RWPE1 (cell line): ENCODE data around the gene CADM2.

Source experiments
- CTCF ChIA-PET: fragments of 350-600 bp; sonication (Branson Sonifier 250); formaldehyde crosslinking; extraction: SDS; loops from one replicate; lab custom pipeline; 2021; lab: Yijun Ruan, JAX
- POLR2A ChIA-PET: fragments of 400-600 bp; formaldehyde crosslinking; extraction: SDS; loops from one replicate; lab custom pipeline; 2020; ENCODE audit warnings: antibody characterized with exemption; ENCODE audit not compliant: low non-redundant PET; lab: Yijun Ruan, JAX
- DNase-seq: peaks from one replicate; pipeline ENCODE4 v3.0.0; 2012; ENCODE audit warnings: low spot score
- H3K27ac ChIP-seq: fragments of 450-650 bp; 2 replicates; pipeline ENCODE4 v1.5.1; 2017
- CTCF ChIP-seq: fragments of 450-650 bp; conservative IDR thresholded peaks from 2 replicates; pipeline ENCODE4 v1.5.1; 2017; ENCODE audit warnings: low read depth, mild to moderate bottlenecking

The CADM2 gene

GRCh38 chr3:85321892-85322291, 363.1 kb downstream of the CADM2 start:
- POLR2A ChIA-PET = no interaction called here
- DNase-seq = no peak
- CTCF ChIA-PET = no interaction called here

GRCh38 chr3:85330071-85330470, 371.3 kb downstream of the CADM2 start:
- ChIA-PET CTCF (no interaction called here), POLR2A (no interaction called here)
- H3K27ac ChIP-seq = no peak overlapping the region
- DNase-seq = no peak
- no peak for TF ChIP-seq CTCF

More at GRCh38 chr3:85321892-85322291, 363.1 kb downstream of the CADM2 start:
- TF ChIP-seq CTCF = no peak
- no peak overlapping the region for H3K27ac ChIP-seq

GRCh38 chr3:85337895-85338294, 379.1 kb downstream of the CADM2 start:
- no peak overlapping the region for H3K27ac ChIP-seq
- no peak for DNase-seq
- ChIA-PET POLR2A (no interaction called here), CTCF (no interaction called here)
- no peak for TF ChIP-seq CTCF

- ChIA-PET CTCF (no interaction called here), POLR2A (no interaction called here)
- TF ChIP-seq CTCF = 0 out of 2 replicates have a peak, but pooled peaks have one; percentile 25
- DNase-seq = peak; percentile 1
- H3K27ac ChIP-seq = no peak overlapping the region
Measured at GRCh38 chr3:85342915-85343314, 384.1 kb downstream of the CADM2 start.

- H3K27ac ChIP-seq = no peak overlapping the region
- DNase-seq = no peak
- ChIA-PET POLR2A (no interaction called here), CTCF (no interaction called here)
- no peak for TF ChIP-seq CTCF
Measured at GRCh38 chr3:85355572-85355971, 396.8 kb downstream of the CADM2 start.

- no peak overlapping the region for H3K27ac ChIP-seq
- CTCF ChIA-PET = no interaction called here
- DNase-seq = peak; percentile 12
- TF ChIP-seq CTCF = peak; percentile 43
- POLR2A ChIA-PET = no interaction called here
Measured at GRCh38 chr3:85360742-85361387, 402.1 kb downstream of the CADM2 start.
